IPS-18a (cell line): Measurements from ENCODE around the gene HSPA4.

Experiments
- H3K27ac ChIP-seq: one replicate; pipeline ENCODE4 v1.5.1; 2013; ENCODE audit warnings: low read length
- H3K27me3 ChIP-seq: one replicate; pipeline ENCODE4 v1.6.1; 2013; ENCODE audit warnings: mild to moderate bottlenecking, low read length; ENCODE audit not compliant: control insufficient read depth, insufficient read depth
- H3K36me3 ChIP-seq: one replicate; pipeline ENCODE4 v1.6.1; 2013; ENCODE audit warnings: low read depth, low read length; ENCODE audit not compliant: control insufficient read depth
- H3K4me1 ChIP-seq: one replicate; pipeline ENCODE4 v1.6.1; 2013; ENCODE audit warnings: low read depth, low read length; ENCODE audit not compliant: control insufficient read depth
- H3K4me3 ChIP-seq: one replicate; pipeline ENCODE4 v1.5.1; 2013; ENCODE audit warnings: low read length
- H3K9ac ChIP-seq: one replicate; pipeline ENCODE4 v1.6.1; 2013; ENCODE audit warnings: mild to moderate bottlenecking, low read length, moderate library complexity
- H3K9me3 ChIP-seq: one replicate; pipeline ENCODE4 v1.6.1; 2013; ENCODE audit warnings: low read depth, low read length; ENCODE audit not compliant: control insufficient read depth

Gene HSPA4

GRCh38 chr5:133117166-133117911 lies 65.5 kb downstream of the HSPA4 start:
- no peak overlapping the region for H3K27ac ChIP-seq
- peaks cover 7% of the 10 kb centered on the region for H3K4me1 ChIP-seq
- H3K27me3 ChIP-seq, result no peaks in the 10 kb centered on the region
- H3K4me3 ChIP-seq, result no peak overlapping the region
- no peaks in the 10 kb centered on the region for H3K36me3 ChIP-seq
- no peaks in the 10 kb centered on the region for H3K9me3 ChIP-seq
- H3K9ac ChIP-seq, result no peak overlapping the region

- H3K4me3 ChIP-seq, result no peak overlapping the region
- no peaks in the 10 kb centered on the region for H3K9me3 ChIP-seq
- no peak overlapping the region for H3K9ac ChIP-seq
- H3K36me3 ChIP-seq, result no peaks in the 10 kb centered on the region
- H3K4me1 ChIP-seq, result peaks cover 7% of the 10 kb centered on the region
- H3K27me3 ChIP-seq, result no peaks in the 10 kb centered on the region
- H3K27ac ChIP-seq, result no peak overlapping the region
Observed at GRCh38 chr5:133117912-133118445, 66.2 kb downstream of the HSPA4 start.

GRCh38 chr5:133118741-133119140 lies 66.9 kb downstream of the HSPA4 start:
- no peak overlapping the region for H3K9ac ChIP-seq
- H3K27me3 ChIP-seq, result no peaks in the 10 kb centered on the region
- H3K4me1 ChIP-seq, result peaks cover 7% of the 10 kb centered on the region
- H3K9me3 ChIP-seq, result no peaks in the 10 kb centered on the region
- no peak overlapping the region for H3K27ac ChIP-seq
- no peak overlapping the region for H3K4me3 ChIP-seq
- H3K36me3 ChIP-seq, result no peaks in the 10 kb centered on the region

- H3K27ac ChIP-seq, result no peak overlapping the region
- no peak overlapping the region for H3K4me3 ChIP-seq
- no peaks in the 10 kb centered on the region for H3K36me3 ChIP-seq
- H3K9ac ChIP-seq, result no peak overlapping the region
- H3K4me1 ChIP-seq, result peaks cover 7% of the 10 kb centered on the region
- no peaks in the 10 kb centered on the region for H3K9me3 ChIP-seq
- H3K27me3 ChIP-seq, result no peaks in the 10 kb centered on the region
Observed at GRCh38 chr5:133119233-133119711, 67.5 kb downstream of the HSPA4 start.

GRCh38 chr5:133120156-133120750 lies 68.4 kb downstream of the HSPA4 start:
- H3K27me3 ChIP-seq, result no peaks in the 10 kb centered on the region
- H3K36me3 ChIP-seq, result no peaks in the 10 kb centered on the region
- H3K9me3 ChIP-seq, result no peaks in the 10 kb centered on the region
- H3K4me1 ChIP-seq, result peaks cover 7% of the 10 kb centered on the region
- no peak overlapping the region for H3K9ac ChIP-seq
- H3K4me3 ChIP-seq, result no peak overlapping the region
- no peak overlapping the region for H3K27ac ChIP-seq

- no peaks in the 10 kb centered on the region for H3K9me3 ChIP-seq
- H3K36me3 ChIP-seq, result no peaks in the 10 kb centered on the region
- H3K4me3 ChIP-seq, result no peak overlapping the region
- peaks cover 7% of the 10 kb centered on the region for H3K4me1 ChIP-seq
- H3K27me3 ChIP-seq, result no peaks in the 10 kb centered on the region
- no peak overlapping the region for H3K27ac ChIP-seq
- no peak overlapping the region for H3K9ac ChIP-seq
Observed at GRCh38 chr5:133121080-133121479, 69.3 kb downstream of the HSPA4 start.

- Histone ChIP-seq H3K9ac (no peak overlapping the region), H3K4me1 (peaks cover 2% of the 10 kb centered on the region), H3K27ac (no peak overlapping the region), H3K4me3 (no peak overlapping the region), H3K27me3 (no peaks in the 10 kb centered on the region), H3K36me3 (no peaks in the 10 kb centered on the region), H3K9me3 (no peaks in the 10 kb centered on the region)
Observed at GRCh38 chr5:133121611-133122150, 69.9 kb downstream of the HSPA4 start.

GRCh38 chr5:133122711-133123110 lies 70.9 kb downstream of the HSPA4 start:
- no peaks in the 10 kb centered on the region for H3K9me3 ChIP-seq
- no peak overlapping the region for H3K27ac ChIP-seq
- H3K36me3 ChIP-seq, result no peaks in the 10 kb centered on the region
- no peak overlapping the region for H3K4me3 ChIP-seq
- H3K27me3 ChIP-seq, result no peaks in the 10 kb centered on the region
- H3K4me1 ChIP-seq, result no peaks in the 10 kb centered on the region
- H3K9ac ChIP-seq, result no peak overlapping the region

GRCh38 chr5:133123297-133123696 lies 71.5 kb downstream of the HSPA4 start:
- Histone ChIP-seq H3K36me3 (no peaks in the 10 kb centered on the region), H3K9me3 (no peaks in the 10 kb centered on the region), H3K9ac (no peak overlapping the region), H3K27ac (no peak overlapping the region), H3K4me1 (no peaks in the 10 kb centered on the region), H3K27me3 (no peaks in the 10 kb centered on the region), H3K4me3 (no peak overlapping the region)

- Histone ChIP-seq H3K4me3 (no peak overlapping the region), H3K9me3 (no peaks in the 10 kb centered on the region), H3K36me3 (no peaks in the 10 kb centered on the region), H3K27me3 (no peaks in the 10 kb centered on the region), H3K4me1 (no peaks in the 10 kb centered on the region), H3K27ac (no peak overlapping the region), H3K9ac (no peak overlapping the region)
Observed at GRCh38 chr5:133124891-133125290, 73.1 kb downstream of the HSPA4 start.

GRCh38 chr5:133128066-133128465 lies 76.3 kb downstream of the HSPA4 start:
- no peaks in the 10 kb centered on the region for H3K27me3 ChIP-seq
- no peaks in the 10 kb centered on the region for H3K9me3 ChIP-seq
- H3K36me3 ChIP-seq, result no peaks in the 10 kb centered on the region
- no peak overlapping the region for H3K27ac ChIP-seq
- no peak overlapping the region for H3K4me3 ChIP-seq
- no peak overlapping the region for H3K9ac ChIP-seq
- H3K4me1 ChIP-seq, result no peaks in the 10 kb centered on the region
